ENCODE data around the gene CFL1.

DNA sequence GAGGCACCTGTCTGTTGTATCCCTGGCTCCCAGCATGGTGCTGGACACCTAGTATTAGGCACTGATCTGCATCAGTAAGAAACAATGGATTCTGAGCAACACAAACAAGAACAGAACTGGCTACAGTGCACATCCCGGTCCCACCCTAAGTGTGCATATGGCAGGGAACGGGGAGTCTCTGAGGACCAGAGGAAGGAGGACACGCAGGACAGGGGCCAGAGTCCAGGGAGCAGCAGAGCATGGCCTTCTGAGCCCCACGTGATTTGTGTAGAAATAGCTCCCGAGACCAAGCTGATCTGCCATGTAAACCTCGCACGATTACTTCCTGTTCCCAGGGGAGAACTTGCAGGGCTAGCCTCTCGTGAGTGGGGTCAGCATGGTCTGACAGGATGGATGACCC, 36.9 kb downstream of the CFL1 start:
- TF ChIP-seq CTCF (IDR thresholded peaks at IDR 0.05; ENCODE audit: low read length) (no peak), EZH2phosphoT487 (IDR thresholded peaks at IDR 0.05; ENCODE audit: low read length) (no peak)

All from MM.1S (cell line).